Aorta (tissue), 5 donors: ENCODE measurements around the gene INPP4B. TPM values are rescaled to one million over a fixed set of nuclear protein-coding genes. Genes with fewer than 3 reads are reported as not detected.

ENCODE experiments used
- ATAC-seq: fragments of 200-7000 bp; cut with Tn5 transposase; one replicate; pipeline ENCODE4 v1.9.1; 2022; ENCODE audit warnings: moderate library complexity; ENCODE audit not compliant: low FRiP score
- DNase-seq, 2 donors: peaks; one replicate each; pipeline ENCODE4 v3.0.0-alpha.2; 2020
- H3K27ac ChIP-seq, 2 donors: one replicate each; pipeline ENCODE4 v1.5.1; 2013; ENCODE audit warnings: low read length in 2 of 2, mild to moderate bottlenecking in 2 of 2, moderate library complexity in 2 of 2, control low read depth in 1 of 2, inconsistent platforms in 1 of 2, low read depth in 1 of 2
- H3K27me3 ChIP-seq, 2 donors: one replicate each; pipeline ENCODE4 v1.6.1; 2013; ENCODE audit warnings: control low read depth in 1 of 2, low read length in 1 of 2, mild to moderate bottlenecking in 1 of 2, moderate library complexity in 1 of 2; ENCODE audit not compliant: insufficient read depth in 2 of 2, control insufficient read depth in 1 of 2
- H3K36me3 ChIP-seq, 2 donors: one replicate each; pipeline ENCODE4 v1.6.1; 2013; ENCODE audit warnings: control low read depth in 1 of 2, low read length in 1 of 2, mild to moderate bottlenecking in 1 of 2; ENCODE audit not compliant: insufficient read depth in 2 of 2, control insufficient read depth in 1 of 2
- H3K4me1 ChIP-seq, 2 donors: one replicate each; pipeline ENCODE4 v1.6.1; 2013; ENCODE audit warnings: low read length in 2 of 2, control low read depth in 1 of 2, mild to moderate bottlenecking in 1 of 2, moderate library complexity in 1 of 2; ENCODE audit not compliant: insufficient read depth in 2 of 2, control insufficient read depth in 1 of 2
- H3K4me3 ChIP-seq, 2 donors: one replicate each; pipeline ENCODE4 v1.5.1; 2013; ENCODE audit warnings: low read length in 2 of 2, control low read depth in 1 of 2, mild to moderate bottlenecking in 1 of 2
- H3K9me3 ChIP-seq: one replicate; pipeline ENCODE4 v1.6.1; 2013; ENCODE audit warnings: mild to moderate bottlenecking, low read length; ENCODE audit not compliant: control insufficient read depth
- WGBS, 2 donors: extraction: QIAGEN DNeasy Blood & Tissue Kit; methylation state at CpG; one replicate each; pipeline ENCODE4 v1.1.7; 2013; 5-methylcytosine and 5-hydroxymethylcytosine counted together
- intact Hi-C, 2 donors: fragments of 100-400 bp; cut with DNase I; formaldehyde crosslinking; loops; one replicate each; pipeline versions ENCODE4 v1.14.2 to v1.15.0; 2022
- polyA plus RNA-seq, 2 donors: library from polyadenylated mRNA; stranded (reverse); fragments of 200-250 nt; gene quantifications; one replicate each; pipeline ENCODE4 v1.2.3, GENCODE V29; 2013
- total RNA-seq, 2 donors: library from RNA; stranded (reverse); fragmentation: NEBNext Ultra II Directional; extraction: Animal tissue kit (Norgen Biotek cat#: 25700); gene quantifications; one replicate each; pipeline ENCODE4 v1.2.1, GENCODE V29; 2021
- donor health status: healthy with polysubstance abuse.
- donor health status: Bipolar disorder and iron deficiency.
- donor health status: DM: no; HTN: no; CAD: no.
- donor health status: DM: no; HTN: no; CAD: no.
- donor health status: DM: yes; HTN: yes; CAD: no.

Gene INPP4B
- total and polyA plus RNA-seq, 4 donors, result 3.3 to 36.8 (median 20.7) TPM

GRCh38 chr4:142607976-142608375 lies 238.1 kb downstream of the INPP4B start:
- Histone ChIP-seq H3K36me3 (no peaks in the 10 kb centered on the region), H3K4me3 (no peak overlapping the region), H3K4me1 (no peaks in the 10 kb centered on the region), H3K27me3 (no peaks in the 10 kb centered on the region), H3K27ac (no peak overlapping the region), H3K9me3 (no peaks in the 10 kb centered on the region)
- DNase-seq (no peak), ATAC-seq (no peak)
- intact Hi-C loops, result no loop called here
- 95 to 98% methylated on average over 1 of the region's 1 CpG for WGBS, 2 donors

- no peaks in the 10 kb centered on the region for H3K4me1 ChIP-seq
- 54 to 61% methylated on average over 1 of the region's 1 CpG for WGBS, 2 donors
- H3K36me3 ChIP-seq, result no peaks in the 10 kb centered on the region
- intact Hi-C loops, result no loop called here
- DNase-seq (no peak), ATAC-seq (no peak)
- no peaks in the 10 kb centered on the region for H3K27me3 ChIP-seq
- H3K27ac ChIP-seq, result no peak overlapping the region
- no peak overlapping the region for H3K4me3 ChIP-seq
- H3K9me3 ChIP-seq, result no peaks in the 10 kb centered on the region
Measured at GRCh38 chr4:142600952-142601351, 245.1 kb downstream of the INPP4B start.

GRCh38 chr4:142598132-142598531 lies 248.0 kb downstream of the INPP4B start:
- Histone ChIP-seq H3K27ac (no peak overlapping the region), H3K36me3 (no peaks in the 10 kb centered on the region), H3K27me3 (no peaks in the 10 kb centered on the region), H3K4me3 (no peak overlapping the region), H3K4me1 (no peaks in the 10 kb centered on the region), H3K9me3 (no peaks in the 10 kb centered on the region)
- DNase-seq (no peak), ATAC-seq (no peak)
- intact Hi-C loops, result no loop called here

GRCh38 chr4:142596595-142596994 lies 249.5 kb downstream of the INPP4B start:
- DNase-seq (no peak), ATAC-seq (no peak)
- Histone ChIP-seq H3K4me3 (no peak overlapping the region), H3K9me3 (no peaks in the 10 kb centered on the region), H3K36me3 (no peaks in the 10 kb centered on the region), H3K27me3 (no peaks in the 10 kb centered on the region), H3K4me1 (no peaks in the 10 kb centered on the region), H3K27ac (no peak overlapping the region)
- WGBS, 2 donors, result 86 to 88% methylated on average over 3 of the region's 3 CpGs
- intact Hi-C loops, result no loop called here

DNA sequence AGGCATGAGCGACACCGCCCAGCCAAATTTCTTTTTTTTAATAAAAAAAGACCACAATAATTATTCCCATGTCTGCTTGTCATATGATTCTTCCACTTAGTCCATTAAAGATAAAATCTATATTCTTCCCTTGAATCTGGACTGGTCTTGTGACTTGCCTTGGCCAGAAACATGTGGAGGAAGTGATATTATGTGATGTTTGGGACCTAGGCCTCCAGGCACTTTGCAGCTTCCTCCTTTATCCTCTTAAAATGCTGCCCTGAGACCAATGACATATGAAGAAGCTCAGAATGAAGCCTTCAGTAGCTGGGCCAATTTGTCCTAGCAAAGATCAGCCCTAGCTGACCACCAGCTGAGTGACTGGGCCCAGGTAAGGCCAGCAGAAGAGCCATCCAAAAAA lies 250.0 kb downstream of the INPP4B start:
- H3K4me3 ChIP-seq, result no peak overlapping the region
- intact Hi-C loops, result no loop called here
- no peak overlapping the region for H3K27ac ChIP-seq
- H3K36me3 ChIP-seq, result no peaks in the 10 kb centered on the region
- no peaks in the 10 kb centered on the region for H3K27me3 ChIP-seq
- no peaks in the 10 kb centered on the region for H3K4me1 ChIP-seq
- no peak for ATAC-seq
- DNase-seq, result no peak
- no peaks in the 10 kb centered on the region for H3K9me3 ChIP-seq
- WGBS, 2 donors, result 99 to 100% methylated on average over 2 of the region's 2 CpGs

DNA sequence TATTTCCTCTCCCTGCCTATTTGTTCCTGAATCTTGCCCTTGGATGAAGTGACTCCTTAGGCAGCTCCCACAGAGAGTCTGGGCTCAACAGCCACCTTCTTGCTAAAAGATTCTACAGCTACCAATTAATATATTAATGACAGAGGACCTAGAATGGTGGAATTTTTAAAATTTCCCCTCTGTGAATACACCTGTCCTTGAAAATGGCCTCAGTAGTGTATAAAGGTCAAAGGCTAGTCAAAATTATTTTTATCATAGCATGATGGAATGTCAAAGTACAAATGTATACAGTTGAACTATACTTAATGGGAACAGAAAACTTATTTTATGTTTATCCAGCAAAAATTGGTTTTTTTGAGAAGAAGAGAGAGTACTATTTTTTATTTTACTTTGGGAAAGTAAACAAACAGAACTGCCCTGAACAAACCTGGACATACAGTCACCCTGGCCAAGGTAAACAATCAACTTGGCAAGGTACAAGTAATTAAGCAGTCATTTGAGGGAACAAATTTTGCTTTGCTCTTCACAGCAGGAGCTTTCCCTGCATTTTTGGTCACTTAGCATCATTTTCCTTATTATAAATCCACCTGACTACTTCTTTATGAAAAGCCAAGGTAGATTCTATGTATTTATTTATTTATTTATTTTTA lies 250.8 kb downstream of the INPP4B start:
- Histone ChIP-seq H3K4me1 (no peaks in the 10 kb centered on the region), H3K27me3 (no peaks in the 10 kb centered on the region), H3K27ac (no peak overlapping the region), H3K36me3 (no peaks in the 10 kb centered on the region), H3K4me3 (no peak overlapping the region), H3K9me3 (no peaks in the 10 kb centered on the region)
- DNase-seq, result no peak
- intact Hi-C loops, result no loop called here
- ATAC-seq, result no peak

DNA sequence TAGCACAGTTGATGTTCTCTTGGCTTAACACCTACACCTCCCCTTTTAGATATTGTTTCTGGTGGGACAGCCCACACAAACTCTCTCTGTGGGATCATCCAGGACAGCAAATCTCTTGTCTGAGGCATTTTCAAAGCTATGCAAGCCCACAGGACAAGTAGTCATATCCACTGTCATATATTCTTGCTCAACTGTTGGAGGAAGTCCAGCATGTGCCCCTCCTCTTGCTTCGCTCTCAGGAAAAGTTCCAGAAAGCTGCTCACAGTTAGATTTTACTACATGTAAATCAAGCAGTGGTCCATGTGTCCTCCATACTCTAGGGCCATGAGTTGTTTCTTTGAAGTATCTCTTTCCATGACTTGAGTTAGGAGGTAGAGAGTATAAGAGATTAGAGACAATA lies 260.7 kb downstream of the INPP4B start:
- DNase-seq (no peak), ATAC-seq (no peak)
- intact Hi-C loops, result no loop called here
- H3K27ac ChIP-seq, result no peak overlapping the region
- 94 to 98% methylated on average over 1 of the region's 1 CpG for WGBS, 2 donors
- H3K9me3 ChIP-seq, result no peaks in the 10 kb centered on the region
- no peak overlapping the region for H3K4me3 ChIP-seq
- H3K4me1 ChIP-seq, result no peaks in the 10 kb centered on the region
- H3K36me3 ChIP-seq, result no peaks in the 10 kb centered on the region
- H3K27me3 ChIP-seq, result no peaks in the 10 kb centered on the region

DNA sequence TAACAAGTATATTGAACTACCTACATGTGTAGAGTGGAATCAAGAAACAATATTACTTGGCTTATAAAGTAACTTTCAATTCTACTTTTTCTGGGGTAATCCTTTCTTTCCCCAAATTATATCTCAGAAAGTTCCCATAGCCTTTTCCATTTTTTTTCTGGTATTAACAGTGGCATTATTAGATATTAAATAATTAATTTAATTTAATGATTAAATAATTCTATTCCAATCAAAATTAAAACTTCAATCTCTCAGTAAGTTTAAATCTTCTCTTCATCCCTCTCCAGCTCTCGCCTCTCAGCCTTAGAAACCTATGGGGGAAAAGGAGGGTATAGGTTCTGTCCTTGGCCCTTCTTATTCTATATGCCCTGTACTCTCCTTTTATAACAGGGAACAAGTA lies 262.4 kb downstream of the INPP4B start:
- ATAC-seq, result no peak
- H3K4me3 ChIP-seq, result no peak overlapping the region
- H3K27ac ChIP-seq, result no peak overlapping the region
- H3K27me3 ChIP-seq, result no peaks in the 10 kb centered on the region
- H3K9me3 ChIP-seq, result no peaks in the 10 kb centered on the region
- WGBS, 2 donors, result 99 to 100% methylated on average over 1 of the region's 1 CpG
- no peaks in the 10 kb centered on the region for H3K36me3 ChIP-seq
- intact Hi-C loops, result no loop called here
- no peak for DNase-seq
- no peaks in the 10 kb centered on the region for H3K4me1 ChIP-seq

DNA sequence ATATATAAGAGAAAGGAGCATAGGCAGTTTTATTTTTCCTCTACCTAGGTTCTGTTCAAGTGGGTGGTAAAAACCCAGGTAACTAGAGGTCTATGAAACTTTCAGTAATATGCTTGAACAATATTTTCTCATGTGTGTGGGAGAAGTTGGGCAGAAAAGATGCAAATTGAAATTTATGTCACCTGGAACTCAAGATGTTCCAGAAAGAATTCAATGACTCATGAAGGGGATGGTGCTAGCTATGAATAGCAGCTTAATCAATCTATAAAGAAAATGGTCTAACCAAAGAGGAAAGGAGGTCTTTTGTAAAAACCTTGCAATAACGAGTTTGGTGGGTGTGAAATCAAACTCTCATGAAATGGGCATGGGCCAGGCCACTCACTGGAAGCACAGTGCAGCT lies 263.8 kb downstream of the INPP4B start:
- ATAC-seq, result no peak
- H3K9me3 ChIP-seq, result no peaks in the 10 kb centered on the region
- H3K27me3 ChIP-seq, result no peaks in the 10 kb centered on the region
- WGBS, 2 donors, result 58 to 71% methylated on average over 1 of the region's 1 CpG
- no peak for DNase-seq
- no peaks in the 10 kb centered on the region for H3K36me3 ChIP-seq
- intact Hi-C loops, result no loop called here
- H3K4me1 ChIP-seq, result no peaks in the 10 kb centered on the region
- H3K27ac ChIP-seq, result no peak overlapping the region
- no peak overlapping the region for H3K4me3 ChIP-seq
